Heart left ventricle (tissue), 13 donors: ENCODE measurements around the gene TTC33.

Source experiments
- POLR2A ChIP-seq, 2 donors: fragments of 450-650 bp; IDR thresholded peaks; one replicate each; pipeline ENCODE4 v1.6.1; 2017; ENCODE audit warnings: antibody characterized with exemption in 2 of 2, mild to moderate bottlenecking in 2 of 2, moderate library complexity in 2 of 2
- TF ChIP-seq, protein P1 (sequence below), 12 donors: fragments of 200-600 bp; sonication (generic) in 4 of 12; IDR thresholded peaks; one replicate each; pipeline versions ENCODE4 v1.5.0 to v1.8.0; 2018 to 2022; ENCODE audit warnings: antibody characterized with exemption in 12 of 12, mild to moderate bottlenecking in 5 of 12
- donor health status: ischemic (EF 13 %, LVEDD 7.1; RV severe dilation, severe dysfunction).
- donor health status: DM: no; HTN: yes; CAD: no.
- donor health status: DM: no; HTN: no; CAD: no.
- donor health status: ischemic (EF 25% LVEDD 6.9; RV normal size, moderate dysfunction).
- donor health status: ischemic (EF 25% LVEDD 5.7; RV mildly dilated, moderate dysfunction).
- donor health status: ischemic (EF 35%, LVEDD 5.7; RV mildly dilated, moderate dysfunction).
- donor health status: nonischemic (EF 11% LVEDD 7.7; RV severe dilation, severe dysfunction).
- donor health status: DM: yes; HTN: yes; CAD: no.
- donor health status: PGD.
- donor health status: ischemic (EF 29% LVEDD 5.4; RV normal size, mild dysfunction).
- donor health status: nonischemic (EF 23%, LVEDD 6.1; RV moderate dilation, normal function).

DNA sequence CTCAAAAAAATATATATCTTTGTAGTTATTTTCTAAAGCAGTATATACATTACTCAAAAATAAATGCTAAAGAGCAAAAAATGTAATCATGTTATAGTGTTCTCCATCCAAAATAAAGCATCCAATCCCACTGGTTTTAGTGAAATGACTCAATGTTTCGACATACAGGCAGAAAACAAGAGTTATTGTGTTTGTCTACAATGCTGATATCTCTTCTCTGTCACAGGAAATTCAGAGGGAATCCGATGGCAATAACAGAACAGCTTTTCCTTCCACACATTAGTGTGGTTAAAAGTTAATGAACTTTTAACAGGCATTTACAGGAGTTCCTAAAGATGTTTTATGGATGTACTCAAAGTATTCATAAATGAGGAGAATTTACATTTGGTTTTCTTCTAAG lies 12.0 kb downstream of the TTC33 start:
- TF ChIP-seq, protein P1, sequence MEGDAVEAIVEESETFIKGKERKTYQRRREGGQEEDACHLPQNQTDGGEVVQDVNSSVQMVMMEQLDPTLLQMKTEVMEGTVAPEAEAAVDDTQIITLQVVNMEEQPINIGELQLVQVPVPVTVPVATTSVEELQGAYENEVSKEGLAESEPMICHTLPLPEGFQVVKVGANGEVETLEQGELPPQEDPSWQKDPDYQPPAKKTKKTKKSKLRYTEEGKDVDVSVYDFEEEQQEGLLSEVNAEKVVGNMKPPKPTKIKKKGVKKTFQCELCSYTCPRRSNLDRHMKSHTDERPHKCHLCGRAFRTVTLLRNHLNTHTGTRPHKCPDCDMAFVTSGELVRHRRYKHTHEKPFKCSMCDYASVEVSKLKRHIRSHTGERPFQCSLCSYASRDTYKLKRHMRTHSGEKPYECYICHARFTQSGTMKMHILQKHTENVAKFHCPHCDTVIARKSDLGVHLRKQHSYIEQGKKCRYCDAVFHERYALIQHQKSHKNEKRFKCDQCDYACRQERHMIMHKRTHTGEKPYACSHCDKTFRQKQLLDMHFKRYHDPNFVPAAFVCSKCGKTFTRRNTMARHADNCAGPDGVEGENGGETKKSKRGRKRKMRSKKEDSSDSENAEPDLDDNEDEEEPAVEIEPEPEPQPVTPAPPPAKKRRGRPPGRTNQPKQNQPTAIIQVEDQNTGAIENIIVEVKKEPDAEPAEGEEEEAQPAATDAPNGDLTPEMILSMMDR (IDR thresholded peaks at IDR 0.05): no peak
- no peak for TF ChIP-seq POLR2A (IDR thresholded peaks at IDR 0.05)
